DND-41 (cell line): ENCODE measurements around the gene SPATA31E1.

ENCODE experiments used
- EZH2 ChIP-seq: IDR thresholded peaks from 3 replicates; pipeline ENCODE4 v1.6.1; 2012; ENCODE audit warnings: borderline replicate concordance, low read depth, mild to moderate bottlenecking, moderate library complexity, low read length, inconsistent platforms; ENCODE audit not compliant: severe bottlenecking
- TF ChIP-seq, protein P1 (sequence below): IDR thresholded peaks from 2 replicates; pipeline ENCODE4 v1.5.1; 2012; ENCODE audit warnings: borderline replicate concordance, low read length, moderate library complexity, mild to moderate bottlenecking; ENCODE audit not compliant: poor library complexity, severe bottlenecking; ENCODE audit errors: extremely low read depth

- no peak for TF ChIP-seq EZH2
- TF ChIP-seq, protein P1, sequence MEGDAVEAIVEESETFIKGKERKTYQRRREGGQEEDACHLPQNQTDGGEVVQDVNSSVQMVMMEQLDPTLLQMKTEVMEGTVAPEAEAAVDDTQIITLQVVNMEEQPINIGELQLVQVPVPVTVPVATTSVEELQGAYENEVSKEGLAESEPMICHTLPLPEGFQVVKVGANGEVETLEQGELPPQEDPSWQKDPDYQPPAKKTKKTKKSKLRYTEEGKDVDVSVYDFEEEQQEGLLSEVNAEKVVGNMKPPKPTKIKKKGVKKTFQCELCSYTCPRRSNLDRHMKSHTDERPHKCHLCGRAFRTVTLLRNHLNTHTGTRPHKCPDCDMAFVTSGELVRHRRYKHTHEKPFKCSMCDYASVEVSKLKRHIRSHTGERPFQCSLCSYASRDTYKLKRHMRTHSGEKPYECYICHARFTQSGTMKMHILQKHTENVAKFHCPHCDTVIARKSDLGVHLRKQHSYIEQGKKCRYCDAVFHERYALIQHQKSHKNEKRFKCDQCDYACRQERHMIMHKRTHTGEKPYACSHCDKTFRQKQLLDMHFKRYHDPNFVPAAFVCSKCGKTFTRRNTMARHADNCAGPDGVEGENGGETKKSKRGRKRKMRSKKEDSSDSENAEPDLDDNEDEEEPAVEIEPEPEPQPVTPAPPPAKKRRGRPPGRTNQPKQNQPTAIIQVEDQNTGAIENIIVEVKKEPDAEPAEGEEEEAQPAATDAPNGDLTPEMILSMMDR, result no peak
Measured at GRCh38 chr9:87861332-87861731, 21.3 kb upstream of the SPATA31E1 start.
